Cardiac muscle cell (in vitro differentiated cells and primary cell): ENCODE measurements around the gene UBE2H. TPM values are rescaled to one million over a fixed set of nuclear protein-coding genes. Genes with fewer than 3 reads are reported as not detected.

Experiments used
- polyA plus RNA-seq: library from polyadenylated mRNA; unstranded; fragments of >200 nt; fragmentation: Nextera tagmentation; extraction: Ambion mirVana; gene quantifications from 2 replicates; pipeline ENCODE4 v1.2.1, GENCODE V29; 2016
- total RNA-seq: library from RNA; depleted of rRNA; stranded (reverse); fragments of >200 nt; gene quantifications from 2 replicates; pipeline ENCODE4 v1.2.3, GENCODE V29; 2016

The UBE2H gene
- total and polyA plus RNA-seq, 2 experiments from 2014 or later, result 140 to 409 TPM

Other genes starting within 250 kb of the UBE2H start
- 16.4 and 18.6 TPM in 2 replicates for gene ZC3HC1, start 98.4 kb upstream of the UBE2H start, total RNA-seq
- gene ZC3HC1, start 98.4 kb upstream of the UBE2H start, polyA plus RNA-seq, result 30.5 and 33.4 TPM in 2 replicates
- gene KLHDC10, start 117.6 kb upstream of the UBE2H start, total RNA-seq, result 10.4 and 14.4 TPM in 2 replicates
- gene KLHDC10, start 117.6 kb upstream of the UBE2H start, polyA plus RNA-seq, result 6.2 and 7.9 TPM in 2 replicates